ENCODE results near the gene KLK6.

- TF ChIP-seq POLR2A (IDR thresholded peaks at IDR 0.05; ENCODE audit: low read depth) (no peak), CTCF (IDR thresholded peaks at IDR 0.05) (no peak), POLR2AphosphoS5 (IDR thresholded peaks at IDR 0.05) (no peak), EP300 (IDR thresholded peaks at IDR 0.05) (no peak)
These were observed 38.4 kb downstream of the KLK6 start for GRCh38 chr19:50931023-50931422.
